Left colon (tissue), 2 donors: ENCODE data around the gene KCNIP1. TPM values are rescaled to one million over a fixed set of nuclear protein-coding genes. Genes with fewer than 3 reads are reported as not detected.

Experiments used
- ATAC-seq: fragments of 200-7000 bp; cut with Tn5 transposase; one replicate; pipeline ENCODE4 v1.9.1; 2020; ENCODE audit warnings: mild to moderate bottlenecking, moderate library complexity
- DNase-seq, 2 donors: peaks; one replicate each; pipeline ENCODE4 v3.0.0-alpha.2; 2020
- intact Hi-C, 2 donors: fragments of 100-400 bp; cut with DNase I in 1 of 2; cut with micrococcal nuclease in 1 of 2; formaldehyde crosslinking; loops; one replicate each; pipeline versions ENCODE4 v1.11.2 to v1.14.0; 2022; cut with DNase I, micrococcal nuclease
- total RNA-seq, 2 donors: library from RNA; stranded (reverse); fragmentation: NEBNext Ultra II Directional; extraction: Animal tissue kit (Norgen Biotek cat#: 25700); gene quantifications; one replicate each; pipeline ENCODE4 v1.2.1, GENCODE V29; 2021
- donor health status: DM: no; HTN: no; CAD: no.
- donor health status: DM: yes; HTN: yes; CAD: no.

Gene KCNIP1
- total RNA-seq, 2 donors from 2014 or later, result 0.22 TPM; not detected in 1

DNA sequence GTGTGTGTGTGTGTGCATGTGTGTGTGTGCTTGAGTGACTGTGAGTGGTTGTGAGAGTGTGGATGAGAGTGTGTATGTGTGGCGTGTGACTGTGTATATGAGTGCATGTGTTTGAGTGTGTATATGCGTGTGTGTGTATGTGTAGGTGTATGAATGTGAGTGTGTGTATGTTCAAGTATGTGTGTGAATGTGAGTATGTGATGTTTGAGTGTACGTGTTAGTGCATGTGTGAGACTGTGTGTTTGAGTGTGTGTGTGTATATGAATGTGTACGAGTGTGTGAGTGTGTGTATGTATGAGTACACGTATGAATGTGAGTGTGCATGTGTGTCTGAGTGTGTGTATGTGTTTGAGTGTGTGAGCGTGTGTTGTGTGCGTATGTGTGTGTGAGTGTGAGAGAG, 47.8 kb downstream of the KCNIP1 start:
- DNase-seq (no peak), ATAC-seq (no peak)
- intact Hi-C loops, result no loop called here

DNA sequence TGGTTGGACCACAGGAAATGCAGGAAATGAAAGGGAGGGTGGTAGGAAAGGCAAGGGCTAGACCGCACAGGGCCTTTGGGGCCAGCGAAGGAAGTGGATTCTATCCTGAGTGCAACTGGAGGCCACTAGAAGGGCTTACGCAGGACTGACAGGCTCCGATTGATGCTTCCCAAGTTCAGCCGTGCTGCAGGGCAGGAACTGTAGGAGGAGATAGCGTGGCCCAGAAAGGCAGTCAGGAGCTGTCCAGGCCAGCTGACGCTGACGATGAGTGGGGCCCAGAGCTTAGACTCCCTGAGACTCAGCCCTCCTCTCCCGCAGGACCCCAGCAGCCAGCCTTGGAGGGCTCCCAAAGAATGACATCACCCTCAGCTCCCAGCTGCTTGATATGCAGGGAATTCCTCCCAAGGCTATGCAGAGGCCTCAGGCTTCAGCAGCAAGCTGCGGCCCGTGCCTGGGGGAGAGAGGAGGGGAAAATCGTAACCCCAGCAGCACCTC, 48.8 kb downstream of the KCNIP1 start:
- ATAC-seq (peak; percentile 19), DNase-seq (peak; percentile 41 to 58)
- intact Hi-C loops, result no loop called here

DNA sequence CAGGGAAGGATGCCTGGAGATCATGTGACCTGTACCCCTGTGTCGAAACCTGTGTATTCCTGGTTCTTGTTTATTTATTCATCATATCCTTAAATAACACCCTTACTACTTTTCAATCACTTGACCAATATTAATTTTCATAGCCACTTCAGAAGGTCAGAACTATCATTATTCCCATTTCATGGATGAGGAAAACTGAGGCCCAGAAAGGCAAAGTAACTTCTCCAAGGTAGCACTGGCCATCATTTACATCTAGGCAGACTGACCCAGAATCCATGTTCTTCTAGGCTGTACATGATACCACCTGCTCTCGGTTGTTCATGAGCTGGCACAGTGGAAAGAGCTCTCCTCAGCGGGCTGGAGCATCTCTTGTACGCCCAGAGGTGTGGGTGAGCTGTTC, 49.4 kb downstream of the KCNIP1 start:
- ATAC-seq, result no peak
- intact Hi-C loops, result no loop called here

DNA sequence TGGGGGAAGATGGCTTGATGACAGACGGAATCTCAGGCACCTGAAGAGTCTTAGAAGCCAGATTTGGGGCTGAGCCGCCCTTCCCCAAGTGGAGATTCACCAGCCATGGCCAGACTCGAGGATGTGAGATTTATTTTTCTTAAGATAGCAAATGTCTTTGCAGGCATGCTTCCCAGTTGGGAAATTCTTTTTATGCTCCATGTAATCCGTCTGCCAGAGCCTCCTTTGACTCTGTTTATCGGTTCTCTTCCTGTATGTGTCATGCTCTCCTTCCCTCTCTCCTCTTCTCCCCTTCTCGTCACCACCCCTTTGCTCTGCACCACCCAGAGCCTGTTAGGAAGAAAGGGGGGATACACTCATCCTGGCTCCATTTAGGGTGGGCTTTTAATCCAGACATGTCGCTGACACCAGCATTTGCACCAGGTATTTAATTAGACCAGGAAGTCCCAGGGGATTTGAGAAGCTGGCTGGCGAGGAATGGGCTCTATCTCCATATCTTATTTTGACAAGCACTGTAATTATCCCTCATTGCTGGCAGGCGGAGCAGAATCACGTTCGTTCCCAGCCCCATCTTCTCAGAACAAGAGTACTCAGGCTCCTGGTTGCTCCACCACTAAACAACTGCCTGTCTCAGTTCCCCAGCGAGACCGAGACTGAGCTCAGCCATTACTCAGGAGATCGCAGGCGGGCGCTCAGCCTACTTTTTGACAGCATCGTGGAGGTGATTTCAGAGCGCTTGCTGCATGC, 50.9 kb downstream of the KCNIP1 start:
- intact Hi-C loops, result no loop called here
- DNase-seq, result no peak
- ATAC-seq, result no peak

More for the DNA sequence above, 49.4 kb downstream of the KCNIP1 start:
- DNase-seq, result no peak

DNA sequence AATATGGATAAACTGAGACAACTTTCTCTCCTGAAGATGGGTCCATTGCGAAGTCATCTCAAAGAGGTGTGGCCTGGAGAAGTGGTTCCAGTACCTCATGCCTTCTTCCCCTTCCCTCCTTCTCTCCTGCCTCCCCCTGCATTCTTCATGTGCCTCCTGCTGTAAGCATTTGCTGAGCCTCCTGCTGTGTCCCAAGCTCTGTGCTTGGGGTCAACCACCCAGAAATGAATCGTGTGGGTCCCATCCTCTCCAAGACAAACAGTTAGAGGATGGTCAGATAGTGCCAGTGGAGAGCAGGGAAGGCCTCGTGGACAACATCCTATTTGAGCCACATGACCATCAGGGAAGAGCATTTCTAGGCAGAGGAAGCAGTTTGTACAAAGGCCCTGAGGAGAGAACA, 53.5 kb downstream of the KCNIP1 start:
- DNase-seq (no peak), ATAC-seq (no peak)
- intact Hi-C loops, result no loop called here

DNA sequence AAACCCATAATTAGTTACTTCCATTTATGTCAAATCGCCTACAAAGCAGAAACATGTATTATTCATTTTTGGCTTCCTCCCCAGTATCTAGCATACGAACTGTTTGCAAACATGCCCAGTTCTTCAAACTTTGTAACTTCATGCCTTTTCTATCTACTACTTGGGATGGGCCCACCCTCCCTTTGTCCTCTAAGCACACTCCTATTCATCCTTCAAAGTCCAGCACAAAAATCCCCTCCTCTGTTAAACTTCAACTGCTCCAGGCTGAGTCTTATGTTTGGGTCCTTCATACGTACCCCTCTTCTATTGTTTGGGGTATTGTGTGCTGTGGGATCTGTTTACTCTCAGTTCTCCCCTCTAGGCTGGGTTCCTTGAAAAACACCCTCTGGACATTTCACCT, 55.5 kb downstream of the KCNIP1 start:
- no peak for DNase-seq
- no peak for ATAC-seq
- intact Hi-C loops, result no loop called here

DNA sequence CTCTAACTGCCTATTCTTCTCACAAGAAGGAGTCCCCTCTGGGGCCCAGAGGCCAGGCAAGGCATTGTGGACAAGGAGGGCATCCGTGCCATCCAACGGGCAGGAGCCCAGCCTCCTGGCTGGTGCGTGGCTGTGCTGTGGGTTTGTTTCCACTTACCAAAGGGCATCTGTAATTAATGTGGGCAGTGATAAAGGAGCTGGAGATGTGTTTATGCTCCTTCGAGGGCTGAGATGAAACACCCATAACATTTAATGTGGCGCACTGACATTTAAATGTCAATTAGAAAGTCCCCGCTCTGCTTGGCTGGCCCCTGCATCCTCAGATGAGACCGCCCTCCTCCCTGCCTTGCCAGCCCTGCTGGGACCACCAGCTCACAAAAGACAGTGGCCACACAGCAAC, 57.1 kb downstream of the KCNIP1 start:
- intact Hi-C loops, result no loop called here
- DNase-seq, result no peak
- ATAC-seq, result no peak

DNA sequence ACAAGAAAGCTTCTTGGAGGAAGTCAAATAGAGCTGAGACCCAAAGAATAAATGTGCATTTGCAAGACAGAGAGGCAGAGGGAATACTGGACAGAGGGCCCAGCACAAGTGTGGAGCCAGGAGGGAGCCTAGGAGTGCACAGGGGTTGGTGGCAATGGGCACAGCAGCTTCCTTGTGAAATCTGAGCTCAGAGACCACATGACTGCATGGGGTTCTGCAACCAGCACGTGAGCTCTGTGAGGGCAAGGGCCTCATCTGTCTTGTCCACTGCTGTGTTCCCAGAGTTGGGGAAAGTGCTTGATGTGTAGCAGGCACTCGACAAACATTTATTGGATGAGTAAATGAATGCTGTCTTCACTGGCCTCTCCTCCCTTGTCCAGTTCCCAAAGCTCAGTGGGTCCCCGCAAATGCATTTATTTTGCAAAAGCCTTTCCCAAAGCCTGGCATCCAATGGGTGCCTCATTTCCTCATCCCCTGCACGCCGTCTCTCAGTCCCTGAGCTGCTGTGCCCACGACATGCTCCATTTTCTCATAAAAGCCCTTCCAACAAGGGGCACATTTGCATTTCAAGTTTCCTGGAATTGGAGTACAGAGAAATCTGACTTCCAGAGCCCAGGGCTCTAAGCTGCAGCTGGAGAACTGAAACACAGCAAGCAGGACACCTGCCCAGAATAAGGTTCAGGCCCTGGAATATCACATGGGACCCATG, 58.5 kb downstream of the KCNIP1 start:
- intact Hi-C loops, result no loop called here
- DNase-seq (no peak), ATAC-seq (no peak)

DNA sequence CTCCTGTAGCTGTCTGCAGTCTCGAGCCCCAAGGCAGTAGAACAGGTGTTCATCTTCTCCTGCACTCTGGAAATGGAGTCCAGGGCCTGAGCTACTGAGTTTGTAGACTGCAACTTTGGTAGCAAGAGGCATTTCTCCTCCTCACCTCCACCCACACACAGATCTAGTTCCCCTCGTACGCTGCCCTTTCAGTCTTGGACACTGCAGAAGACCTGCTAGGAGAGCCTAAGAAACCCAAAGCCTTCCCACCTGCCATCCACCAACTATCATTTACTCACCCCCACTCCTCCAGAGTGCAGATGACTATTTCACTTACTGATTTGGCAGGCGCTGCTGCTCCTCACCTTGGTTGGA, 59.0 kb downstream of the KCNIP1 start:
- ATAC-seq, result no peak
- intact Hi-C loops, result no loop called here
- DNase-seq, result no peak

DNA sequence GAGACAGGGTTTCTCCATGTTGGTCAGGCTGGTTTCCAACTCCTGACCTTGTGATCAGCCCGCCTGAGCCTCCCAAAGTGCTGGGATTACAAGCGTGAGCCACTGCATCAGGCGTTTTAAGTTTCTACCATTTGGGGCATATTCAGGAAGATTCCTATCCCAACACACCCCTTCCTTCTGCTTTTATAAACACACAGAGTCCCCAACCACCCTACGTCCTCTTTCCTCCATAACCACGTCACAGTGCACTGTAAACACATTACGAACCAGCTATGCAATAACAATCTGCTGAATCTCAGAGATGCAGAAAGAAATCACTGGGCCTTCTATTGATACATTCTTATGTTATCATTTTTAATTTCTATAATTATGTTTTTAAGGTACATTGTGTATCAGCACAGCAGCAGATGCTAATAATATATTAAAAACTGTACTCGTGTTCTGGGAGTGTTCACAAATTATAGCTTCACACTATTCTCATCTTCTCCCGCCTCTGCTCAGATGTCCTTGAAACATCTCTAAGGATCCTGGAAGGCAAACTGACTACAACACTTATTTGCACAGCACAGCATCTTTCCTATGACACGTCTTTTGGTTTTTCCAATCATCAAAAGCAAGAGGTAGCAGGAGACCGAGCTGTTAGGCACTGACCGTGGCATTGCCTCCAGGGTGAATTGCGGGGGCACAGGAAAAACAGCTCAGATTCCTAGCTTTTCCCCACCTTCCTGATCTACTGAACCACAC, 60.2 kb downstream of the KCNIP1 start:
- DNase-seq (no peak), ATAC-seq (no peak)
- intact Hi-C loops, result no loop called here

DNA sequence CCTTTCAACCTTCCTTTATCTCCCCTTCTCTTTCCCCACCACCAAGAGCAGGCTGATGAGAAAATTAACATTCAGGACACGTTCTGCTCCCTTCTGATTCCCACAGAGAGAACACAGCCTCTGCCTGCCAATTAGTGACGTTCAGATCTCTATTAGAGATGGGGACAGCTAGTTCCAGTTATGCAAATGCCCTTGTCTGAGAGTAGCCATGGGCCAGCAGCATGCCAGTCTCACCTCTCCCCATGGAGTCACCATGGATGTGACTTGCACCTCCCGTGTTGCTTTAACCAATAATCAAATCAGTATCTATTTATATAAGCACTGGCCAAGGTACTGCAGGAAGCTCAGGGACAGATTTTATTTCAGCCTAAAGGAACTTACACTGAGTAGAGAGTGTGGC, 61.3 kb downstream of the KCNIP1 start:
- ATAC-seq, result no peak
- intact Hi-C loops, result no loop called here
- DNase-seq, result no peak

DNA sequence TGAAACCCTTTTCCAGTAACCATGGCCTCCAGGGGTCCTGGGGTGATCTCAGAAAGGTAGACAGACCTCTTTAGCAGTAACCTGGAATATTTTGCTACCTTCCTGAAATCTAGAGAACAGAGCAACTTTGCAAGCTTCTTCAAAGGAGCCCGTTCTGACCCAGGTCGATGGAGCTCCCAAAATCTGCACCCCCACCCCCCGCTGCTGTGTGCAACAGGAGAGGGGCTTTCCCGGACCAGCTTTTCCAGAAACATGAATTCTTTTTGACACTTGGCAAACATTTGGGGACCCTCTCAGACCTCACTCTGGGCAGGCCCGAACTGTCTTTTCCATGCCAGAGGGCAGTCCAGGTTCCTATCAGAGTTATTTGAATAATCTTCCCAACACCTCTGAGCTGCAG, 65.3 kb downstream of the KCNIP1 start:
- intact Hi-C loops, result no loop called here
- ATAC-seq, result no peak
- DNase-seq, result no peak

DNA sequence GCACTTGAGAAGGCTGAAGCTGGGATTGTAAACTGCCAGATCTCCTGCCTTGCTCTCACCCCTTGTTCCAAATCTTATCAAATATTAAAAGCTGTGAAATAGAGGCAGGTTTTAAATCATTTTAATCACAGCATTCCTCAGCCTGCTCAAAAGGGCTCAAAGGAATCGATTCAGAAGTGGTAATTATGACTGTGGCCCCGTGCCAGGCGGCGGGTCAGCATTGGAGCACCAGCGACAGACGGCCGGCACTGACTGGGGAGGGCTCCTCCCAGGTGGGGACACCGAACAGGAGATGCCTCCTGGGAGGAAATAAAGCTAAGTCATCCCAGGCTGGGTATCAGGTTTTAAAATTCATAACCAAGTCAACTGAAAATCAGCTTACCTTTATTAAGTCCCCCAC, 66.7 kb downstream of the KCNIP1 start:
- intact Hi-C loops, result no loop called here
- ATAC-seq (no peak), DNase-seq (no peak)

DNA sequence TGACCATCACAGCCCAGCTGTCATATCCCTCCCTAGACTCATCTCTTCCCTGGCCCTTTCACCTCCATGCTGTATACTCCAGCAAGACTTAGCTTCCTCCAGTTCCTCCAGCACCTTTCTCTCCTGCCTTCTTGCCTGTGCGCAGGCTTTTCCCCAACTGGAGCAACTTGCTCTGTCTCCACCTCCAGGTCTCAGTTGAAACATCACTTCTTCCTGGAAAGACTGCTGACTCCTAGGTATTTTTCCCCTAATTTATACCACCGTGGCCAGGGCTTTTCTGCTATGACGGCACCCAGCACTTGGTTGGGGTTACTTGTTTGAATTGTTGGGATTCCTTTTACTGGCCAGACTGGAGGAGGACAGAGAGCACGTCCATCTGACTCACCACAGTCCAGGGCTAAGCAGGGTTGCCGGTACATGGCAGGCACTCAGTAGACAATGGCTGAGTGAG, 67.5 kb downstream of the KCNIP1 start:
- intact Hi-C loops, result no loop called here
- no peak for ATAC-seq

DNA sequence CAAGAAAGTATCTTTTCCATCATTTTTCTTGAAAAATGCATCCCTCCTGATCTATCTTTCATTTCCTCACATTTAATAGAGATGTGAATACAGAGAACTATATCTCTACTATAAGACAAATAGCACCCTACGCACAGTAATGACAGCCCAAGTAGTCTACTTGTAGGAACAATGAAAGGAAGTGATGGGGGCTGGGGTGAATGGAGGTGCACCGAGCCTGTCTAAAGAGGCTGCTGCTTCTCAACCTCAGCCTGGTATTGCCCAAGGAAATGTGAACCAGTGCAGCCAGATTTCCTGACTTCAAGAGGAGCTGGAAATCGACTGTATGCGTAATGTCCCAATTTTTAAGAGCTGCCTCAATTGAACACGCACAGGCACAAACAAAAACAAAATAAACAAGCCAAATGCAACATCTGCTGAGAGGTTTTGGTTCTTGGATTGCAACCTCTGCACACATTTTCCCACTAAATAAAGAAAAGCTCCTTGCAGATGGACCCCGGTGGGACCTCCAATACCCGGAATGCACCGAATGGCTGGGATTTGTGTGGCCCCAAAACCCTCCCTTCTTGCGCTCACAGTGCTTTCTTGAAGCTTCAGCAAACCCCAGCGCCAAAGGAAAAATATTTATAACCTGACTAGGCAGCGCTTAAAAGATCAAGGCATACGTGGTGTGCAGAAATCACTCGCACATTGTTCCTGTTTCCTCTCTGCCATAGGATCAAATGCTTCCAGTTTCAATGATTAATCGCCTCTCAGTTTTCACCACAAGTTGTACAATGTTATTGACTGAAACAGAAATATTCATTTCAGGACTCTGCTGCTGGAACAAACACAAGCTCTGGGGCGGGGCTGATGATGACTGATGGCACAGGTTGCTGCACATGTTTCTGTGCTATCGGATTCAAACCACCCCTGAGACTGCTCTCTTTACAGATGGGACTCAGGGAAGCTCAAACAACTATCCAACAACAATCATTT, 68.3 kb downstream of the KCNIP1 start:
- intact Hi-C loops, result no loop called here
- DNase-seq (no peak), ATAC-seq (no peak)

More for the DNA sequence above, 67.5 kb downstream of the KCNIP1 start:
- no peak for DNase-seq

DNA sequence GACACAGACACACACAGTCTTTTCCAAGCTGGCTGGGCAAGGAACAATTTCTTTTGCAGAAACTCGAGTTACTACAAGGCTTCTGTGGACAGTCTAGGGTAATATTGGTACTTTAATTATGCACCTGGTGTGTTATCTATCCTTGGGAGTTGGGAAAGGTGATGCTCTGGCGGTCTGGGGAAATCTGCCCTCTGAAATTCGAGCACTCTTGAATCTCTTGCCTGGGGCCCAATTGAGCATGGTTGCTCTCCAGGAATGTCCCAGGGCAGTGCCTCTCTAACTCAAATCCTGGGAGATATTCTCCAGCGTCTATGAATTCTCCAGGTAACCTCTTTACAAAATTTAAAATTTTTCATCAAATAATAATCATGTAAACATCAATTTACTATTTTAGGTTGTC, 69.3 kb downstream of the KCNIP1 start:
- no peak for DNase-seq
- intact Hi-C loops, result no loop called here
- no peak for ATAC-seq

DNA sequence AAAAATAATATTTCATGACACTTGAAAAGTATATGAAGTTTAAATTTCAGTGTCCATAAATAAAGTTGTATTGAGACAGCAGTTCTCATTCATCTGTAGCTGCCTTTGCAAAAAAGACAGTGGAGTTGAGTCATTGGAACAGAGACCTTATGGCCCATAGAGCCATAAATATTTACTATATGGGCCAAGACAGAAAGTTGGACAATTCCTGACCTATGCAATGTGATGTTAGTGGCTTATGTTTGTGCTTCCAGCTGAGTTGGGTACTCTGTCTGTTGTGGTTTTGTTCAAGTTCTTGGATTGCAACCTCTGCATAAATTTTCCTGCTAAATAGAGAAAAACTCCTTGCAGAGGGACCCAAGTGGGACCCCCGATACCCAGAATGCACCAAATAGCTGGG, 69.8 kb downstream of the KCNIP1 start:
- ATAC-seq (no peak), DNase-seq (no peak)
- intact Hi-C loops, result no loop called here

DNA sequence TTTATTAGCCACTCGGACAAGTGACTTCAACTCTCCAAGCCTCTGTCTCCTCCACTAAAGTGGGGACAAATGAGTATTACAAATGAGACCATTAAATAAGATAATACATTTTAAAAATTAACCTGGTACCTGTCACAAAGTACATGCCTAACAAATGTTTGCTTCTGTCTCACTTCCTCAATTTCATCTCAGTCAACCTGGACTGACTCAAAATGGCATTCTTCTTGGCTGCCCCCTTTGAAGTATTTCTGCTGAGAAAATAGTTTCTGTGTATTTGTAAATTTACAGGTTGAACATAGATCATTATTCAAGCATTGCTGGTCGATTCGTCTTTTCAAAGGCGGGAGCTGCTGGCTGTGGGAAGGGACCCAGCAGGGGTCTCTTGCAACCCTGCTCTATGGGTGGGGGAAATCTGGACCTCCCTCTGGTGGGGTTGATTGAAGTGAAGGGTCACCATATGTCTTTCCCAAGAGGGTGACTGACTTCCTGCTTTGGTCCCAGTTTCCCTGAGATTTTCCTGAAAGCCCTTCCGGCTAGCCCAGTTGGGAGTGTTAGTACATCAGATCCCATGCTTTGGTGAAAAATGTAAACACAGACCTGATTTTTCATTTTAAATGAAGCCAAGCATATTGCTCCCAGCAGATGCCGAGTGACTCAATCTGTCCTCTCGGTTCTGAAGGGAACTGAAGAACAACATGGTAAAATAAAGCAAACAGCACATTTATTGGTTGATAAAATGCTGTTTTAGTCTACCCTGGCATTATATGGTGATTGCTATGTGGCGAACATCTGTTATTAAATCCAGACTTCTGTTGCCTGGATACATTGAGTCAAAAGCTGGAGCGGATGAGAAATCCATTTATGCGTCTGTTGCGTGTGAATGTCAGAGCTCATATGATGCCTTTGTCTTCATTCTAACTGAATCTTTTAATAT, 73.0 kb downstream of the KCNIP1 start:
- DNase-seq, result no peak
- intact Hi-C loops, result no loop called here
- no peak for ATAC-seq
